HG02852 (cell line): Measurements from ENCODE around the gene SH3YL1.
A peak's percentile ranks its signal among the peaks of the same experiment; 100 is the strongest.

Source experiments
- ATAC-seq: cut with Tn5 transposase; IDR thresholded peaks from one replicate; pipeline ENCODE4 v1.9.1; 2021; ENCODE audit warnings: mild to moderate bottlenecking, moderate library complexity; ENCODE audit not compliant: unreplicated experiment

The SH3YL1 gene

GRCh38 chr2:259789-260331 lies 4.0 kb downstream of the SH3YL1 start:
- no peak for ATAC-seq

GRCh38 chr2:258933-259332 lies 4.9 kb downstream of the SH3YL1 start:
- ATAC-seq = no peak

GRCh38 chr2:257842-258241 lies 6.0 kb downstream of the SH3YL1 start:
- ATAC-seq = no peak

- ATAC-seq = no peak
Measured at GRCh38 chr2:257429-257828, 6.4 kb downstream of the SH3YL1 start.

- no peak for ATAC-seq
Measured at GRCh38 chr2:256094-256493, 7.7 kb downstream of the SH3YL1 start.

GRCh38 chr2:255195-255594 lies 8.6 kb downstream of the SH3YL1 start:
- no peak for ATAC-seq

GRCh38 chr2:254241-254640 lies 9.6 kb downstream of the SH3YL1 start:
- no peak for ATAC-seq

- ATAC-seq = no peak
Measured at GRCh38 chr2:253202-253638, 10.6 kb downstream of the SH3YL1 start.

- no peak for ATAC-seq
Measured at GRCh38 chr2:252001-252602, 11.7 kb downstream of the SH3YL1 start.

GRCh38 chr2:249538-250042 lies 14.2 kb downstream of the SH3YL1 start:
- ATAC-seq = no peak

GRCh38 chr2:248724-249123 lies 15.1 kb downstream of the SH3YL1 start:
- ATAC-seq = no peak

GRCh38 chr2:246489-247144 lies 17.2 kb downstream of the SH3YL1 start:
- ATAC-seq = peak; percentile 61

GRCh38 chr2:244547-244946 lies 19.3 kb downstream of the SH3YL1 start:
- ATAC-seq = no peak

GRCh38 chr2:238869-239268 lies 25.0 kb downstream of the SH3YL1 start:
- ATAC-seq = no peak

GRCh38 chr2:238431-238830 lies 25.4 kb downstream of the SH3YL1 start:
- ATAC-seq = no peak

- no peak for ATAC-seq
Measured at GRCh38 chr2:237878-238277, 26.0 kb downstream of the SH3YL1 start.

GRCh38 chr2:236993-237539 lies 26.8 kb downstream of the SH3YL1 start:
- ATAC-seq = no peak

GRCh38 chr2:234421-234820 lies 29.4 kb downstream of the SH3YL1 start:
- no peak for ATAC-seq

GRCh38 chr2:233030-233429 lies 30.8 kb downstream of the SH3YL1 start:
- no peak for ATAC-seq

GRCh38 chr2:231521-232185 lies 32.2 kb downstream of the SH3YL1 start:
- no peak for ATAC-seq

GRCh38 chr2:228518-229278 lies 35.1 kb downstream of the SH3YL1 start:
- no peak for ATAC-seq
